HTR-8/SVneo (cell line): ENCODE measurements around the gene SYCN.
"Not testable (repeated sequence)": the region's sequence is repeated elsewhere in the genome, so short reads cannot be mapped to it uniquely, and the experiment has no call there.

Source experiments
- DNase-seq: peaks from one replicate; pipeline ENCODE4 v3.0.0; 2011; ENCODE audit warnings: low spot score, mixed read lengths; ENCODE audit not compliant: insufficient read length
- FAIRE-seq: peaks from 2 replicates; lab custom pipeline; 2011; peaks lifted over from hg19 to GRCh38; lab: Jason Lieb, UNC

Gene SYCN

GRCh38 chr19:39203372-39204341 is at the start of gene SYCN:
Gene SYCN (minus strand): TSS chr19:39204263. CDS start chr19:39204254, 9 bp downstream.
- FAIRE-seq, result no peak
- no peak for DNase-seq

- no peak for FAIRE-seq
- DNase-seq, result no peak
Observed at GRCh38 chr19:39253374-39254149, 49.5 kb upstream of the SYCN start.

DNA sequence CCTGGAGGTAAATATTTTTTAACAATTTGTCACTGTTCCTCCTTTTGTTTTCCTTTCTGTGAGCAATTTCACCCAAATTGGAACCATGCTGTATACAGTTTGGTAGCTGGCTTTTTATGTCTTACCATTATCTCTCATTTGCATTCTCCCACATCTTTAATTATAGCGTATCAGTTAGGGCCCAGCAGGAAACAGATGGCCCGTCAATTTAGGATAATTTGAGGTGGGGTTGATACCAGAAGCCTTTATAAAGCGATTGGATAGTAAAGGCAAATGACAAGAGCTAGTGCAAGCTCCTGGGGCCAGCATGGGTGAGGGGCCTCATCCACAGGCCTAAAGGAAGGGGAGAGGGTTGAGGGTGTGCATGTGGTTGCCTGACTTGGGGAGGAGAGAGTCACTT is 48.4 kb upstream of the SYCN start:
- no peak for DNase-seq
- no peak for FAIRE-seq

- no peak for FAIRE-seq
- DNase-seq, result no peak
Observed at GRCh38 chr19:39251846-39252245, 47.8 kb upstream of the SYCN start.

DNA sequence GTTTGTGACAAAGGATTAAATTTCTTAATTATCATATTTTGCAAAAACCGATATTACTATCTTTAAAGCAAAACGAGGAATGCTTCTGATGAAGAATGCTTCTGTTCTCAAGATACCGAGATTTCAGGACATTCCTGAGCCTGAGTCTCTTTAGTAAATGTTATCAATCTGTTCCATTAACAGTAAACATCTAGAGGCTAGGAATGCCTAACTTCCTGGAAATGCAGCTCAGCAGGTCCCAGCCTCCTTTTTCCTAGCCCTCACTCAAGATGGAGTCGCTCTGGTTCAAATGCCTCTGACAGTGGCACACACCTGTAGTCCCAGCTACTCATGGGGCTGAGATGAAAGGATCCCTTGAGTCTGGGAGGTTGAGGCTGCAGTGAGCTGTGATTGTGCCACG is 47.0 kb upstream of the SYCN start:
- FAIRE-seq, result no peak
- no peak for DNase-seq

- FAIRE-seq (no peak), DNase-seq (no peak)
Observed at GRCh38 chr19:39248806-39249205, 44.7 kb upstream of the SYCN start, which contains the start of gene IFNL4. Gene IFNL4 (minus strand): TSS chr19:39248856.

DNA sequence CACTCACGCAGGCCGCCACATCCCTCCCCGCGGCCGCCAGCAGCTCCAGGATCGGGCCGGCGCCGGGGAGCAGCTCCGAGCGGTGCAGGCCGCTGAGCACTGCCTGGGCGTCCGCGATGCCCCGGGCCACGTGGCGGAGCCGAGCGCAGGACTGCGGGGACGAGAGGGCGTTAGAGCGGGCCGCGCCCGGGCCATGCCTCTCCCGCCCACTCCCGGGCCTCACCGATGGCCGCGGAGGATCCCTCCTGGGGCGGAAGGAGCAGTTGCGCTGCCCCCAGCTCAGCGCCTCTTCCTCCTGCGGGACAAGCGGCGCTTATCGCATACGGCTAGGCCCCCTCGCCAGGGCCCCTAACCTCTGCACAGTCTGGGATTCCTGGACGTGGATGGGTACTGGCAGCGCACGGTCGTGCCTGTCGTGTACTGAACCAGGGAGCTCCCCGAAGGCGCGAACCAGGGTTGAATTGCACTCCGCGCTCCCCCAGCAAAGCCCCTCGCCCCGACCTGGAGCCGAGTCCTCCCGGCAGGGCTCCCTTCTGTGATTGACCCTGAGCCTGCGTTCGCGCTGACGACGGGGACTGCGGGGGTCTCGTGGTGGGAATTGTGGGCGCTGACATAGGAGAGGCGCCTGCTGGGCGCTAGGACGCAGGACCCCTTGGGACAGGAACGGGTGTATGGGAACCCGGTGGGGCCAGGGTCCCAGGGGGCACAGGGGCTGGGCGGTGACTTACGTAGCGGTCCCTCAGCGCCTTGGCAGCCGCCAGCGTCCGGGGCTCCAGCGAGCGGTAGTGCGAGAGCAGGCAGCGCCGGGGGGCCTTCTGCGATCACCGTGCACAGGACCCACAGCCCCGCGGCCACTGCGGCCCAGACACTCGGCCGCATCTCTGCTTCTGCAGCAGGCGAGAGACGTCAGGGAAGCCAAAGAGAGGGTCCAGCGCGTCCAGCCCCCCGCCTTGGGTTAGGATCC is 43.9 kb upstream of the SYCN start:
- no peak for FAIRE-seq
- DNase-seq, result no peak

- DNase-seq (no peak), FAIRE-seq (no peak)
Observed at GRCh38 chr19:39246951-39247669, 43.0 kb upstream of the SYCN start.

GRCh38 chr19:39245166-39245565 is 41.1 kb upstream of the SYCN start:
- FAIRE-seq, result peak; percentile 23
- not testable (repeated sequence) for DNase-seq

- not testable (repeated sequence) for DNase-seq
- peak; percentile 31 for FAIRE-seq
Observed at GRCh38 chr19:39244410-39245100, 40.5 kb upstream of the SYCN start, which contains the start of gene IFNL3. Gene IFNL3 (minus strand): TSS chr19:39245006. CDS start chr19:39244967, 39 bp downstream.

DNA sequence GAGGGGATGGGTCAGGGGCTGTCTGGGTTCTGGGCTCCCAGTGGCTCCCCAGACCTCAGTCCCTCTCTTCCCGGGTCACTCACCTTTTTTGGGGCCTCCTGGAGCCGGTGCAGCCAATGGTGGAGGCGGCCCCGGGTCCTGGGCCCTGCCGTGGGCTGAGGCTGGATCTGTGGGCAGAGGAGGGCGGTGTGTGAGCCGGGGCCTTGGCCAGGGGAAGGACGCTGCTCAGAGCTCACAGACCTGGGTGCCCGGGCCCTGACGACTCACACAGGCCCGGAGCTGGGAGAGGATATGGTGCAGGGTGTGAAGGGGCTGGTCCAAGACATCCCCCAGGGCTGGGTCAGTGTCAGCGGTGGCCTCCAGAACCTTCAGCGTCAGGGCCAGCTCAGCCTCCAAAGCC is 39.7 kb upstream of the SYCN start:
- FAIRE-seq, result not testable (repeated sequence)

DNA sequence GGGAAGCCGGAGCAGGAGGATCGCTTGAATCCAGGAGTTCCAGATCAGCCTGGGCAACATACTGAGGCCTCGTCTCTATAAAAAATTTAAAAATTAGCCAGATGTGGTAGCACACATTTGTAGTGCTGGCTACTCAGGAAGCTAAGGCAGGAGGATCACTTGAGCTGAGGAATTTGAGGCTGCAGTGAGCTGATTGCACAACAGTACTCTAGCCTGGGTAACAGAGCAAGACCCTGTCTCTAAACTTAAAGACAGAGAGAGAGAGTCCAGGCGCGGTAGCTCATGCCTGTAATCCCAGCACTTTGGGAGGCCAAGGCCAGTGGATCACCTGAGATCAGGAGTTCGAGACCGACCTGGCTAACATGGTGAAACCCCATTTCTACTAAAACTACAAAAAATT is 36.4 kb upstream of the SYCN start:
- no peak for FAIRE-seq
- DNase-seq, result no peak

More for the DNA sequence above, 39.7 kb upstream of the SYCN start:
- DNase-seq, result not testable (repeated sequence)

GRCh38 chr19:39238944-39239343 is 34.9 kb upstream of the SYCN start:
- DNase-seq (no peak), FAIRE-seq (no peak)

GRCh38 chr19:39238209-39238608 is 34.1 kb upstream of the SYCN start:
- DNase-seq (no peak), FAIRE-seq (no peak)

DNA sequence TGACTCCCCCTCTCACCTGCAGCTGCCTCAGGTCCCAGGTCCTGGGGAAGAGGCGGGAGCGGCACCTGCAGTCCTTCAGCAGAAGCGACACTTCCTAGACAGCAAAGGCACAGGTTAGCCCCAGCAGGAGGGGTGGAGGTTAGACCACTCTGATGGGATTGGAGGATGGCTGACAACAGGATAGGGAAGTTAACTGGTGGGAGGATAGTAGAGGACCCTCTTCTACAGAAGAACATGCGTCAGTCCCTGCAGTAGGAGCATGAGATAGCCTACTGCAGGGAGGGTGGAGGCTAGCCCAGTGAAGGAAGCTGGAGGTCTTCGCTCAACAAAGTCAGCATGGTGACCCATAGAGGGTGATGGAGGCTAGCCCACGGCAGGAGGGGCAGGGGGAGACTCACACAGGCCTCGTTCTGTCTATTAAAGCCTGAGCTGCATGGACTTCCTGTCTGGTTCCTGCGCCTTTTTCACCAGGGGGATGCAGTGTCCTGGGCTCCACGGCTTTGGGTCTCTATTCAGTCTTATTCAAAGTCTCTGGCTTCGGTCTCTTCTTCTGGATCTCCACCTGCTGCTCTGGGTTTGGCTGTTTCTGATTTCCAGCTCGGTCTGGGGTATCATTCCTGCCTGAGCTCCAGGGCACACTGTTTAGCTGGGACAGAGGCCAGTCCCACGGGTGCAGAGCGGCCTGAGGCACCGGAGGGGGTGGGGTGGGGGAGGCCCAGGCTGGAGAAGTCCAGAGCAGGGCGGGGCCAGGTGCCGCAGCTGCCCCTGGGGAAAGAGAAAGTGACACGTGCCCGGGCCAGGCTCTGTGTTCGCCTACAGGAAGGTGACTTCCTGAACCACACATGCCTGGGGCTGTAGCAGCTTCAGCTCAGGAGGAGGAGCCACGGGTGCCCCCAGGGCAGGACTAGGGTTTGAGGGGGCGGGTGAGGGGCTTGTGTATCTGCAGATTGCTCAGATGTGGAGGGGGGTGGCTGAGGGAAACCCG is 33.4 kb upstream of the SYCN start:
- DNase-seq, result peak; percentile 48

DNA sequence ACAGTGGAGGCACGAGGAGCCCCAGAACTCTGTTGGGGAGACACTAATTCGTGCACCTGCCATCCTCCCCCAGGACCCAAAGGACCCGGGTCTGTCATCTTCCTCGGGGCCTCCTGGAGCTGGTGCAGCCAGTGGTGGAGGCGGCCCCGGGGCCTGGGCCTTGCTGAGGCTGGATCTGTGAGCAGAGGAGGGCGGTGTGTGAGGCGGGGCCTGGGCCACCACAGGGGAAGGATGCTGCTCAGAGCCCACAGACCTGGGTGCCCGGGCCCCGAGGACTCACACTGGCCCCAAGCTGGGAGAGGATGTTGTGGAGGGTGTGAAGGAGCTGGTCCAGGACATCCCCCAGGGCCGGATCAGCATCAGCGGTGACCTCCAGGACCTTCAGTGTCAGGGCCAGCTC is 32.5 kb upstream of the SYCN start:
- FAIRE-seq, result no peak
- no peak for DNase-seq

More for the DNA sequence above, 33.4 kb upstream of the SYCN start:
- FAIRE-seq, result no peak

GRCh38 chr19:39232708-39233107 is 28.6 kb upstream of the SYCN start:
- FAIRE-seq (peak; percentile 28), DNase-seq (no peak)
